Measurements from ENCODE around the gene KLHDC10. TPM values are rescaled to one million over a fixed set of nuclear protein-coding genes. Genes with fewer than 3 reads are reported as not detected.
"Not testable (repeated sequence)": the region's sequence is repeated elsewhere in the genome, so short reads cannot be mapped to it uniquely, and the experiment has no call there.

KLHDC10 gene
- total and polyA plus RNA-seq, 2 experiments from 2014 or later = 7.2 to 29.0 TPM

DNA sequence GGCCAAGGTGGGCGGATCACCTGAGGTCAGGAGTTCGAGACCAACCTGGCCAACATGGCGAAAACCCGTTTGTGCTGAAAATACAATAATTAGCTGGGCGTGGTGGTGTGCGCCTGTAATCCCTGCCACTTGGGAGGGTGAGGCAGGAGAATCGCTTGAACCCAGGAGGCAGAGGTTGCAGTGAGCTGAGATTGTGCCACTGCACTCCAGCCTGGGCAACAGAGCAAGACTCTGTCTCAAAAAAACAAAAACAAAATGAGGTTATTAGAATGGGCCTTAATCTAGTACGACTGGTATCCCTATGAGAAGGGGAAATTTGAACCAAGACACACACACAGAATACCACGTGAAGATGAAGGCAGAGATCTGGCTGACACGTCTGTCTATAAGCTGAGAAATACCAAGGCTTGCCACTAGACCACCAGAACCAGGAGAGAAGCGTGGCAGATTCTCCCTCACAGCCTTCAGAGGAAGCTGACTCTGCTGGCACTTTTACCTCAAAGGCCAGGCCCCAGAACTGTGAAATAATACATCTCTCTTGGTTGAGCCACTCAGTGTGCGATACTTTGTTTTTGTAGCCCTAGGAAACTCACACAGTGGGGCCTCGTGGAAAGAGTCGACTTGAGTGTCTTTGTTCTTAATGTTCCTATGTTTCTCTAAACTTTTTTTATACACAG lies 75.2 kb downstream of the KLHDC10 start:
- Histone ChIP-seq H4K20me1 (ENCODE audit: insufficient read depth, poor library complexity, severe bottlenecking) (no peaks in the 10 kb centered on the region), H3K27ac (peak overlapping the region; percentile 81), H3K36me3 (replicated peaks; ENCODE audit: insufficient read depth, low read depth) (no peaks in the 10 kb centered on the region), H3K4me1 (ENCODE audit: insufficient read depth) (peaks cover 33% of the 10 kb centered on the region), H3K9me2 (replicated peaks; ENCODE audit: insufficient read depth) (no peaks in the 10 kb centered on the region), H3K9me3 (ENCODE audit: low read depth) (no peaks in the 10 kb centered on the region), H3K27me3 (no peaks in the 10 kb centered on the region), H2AFZ (no peak overlapping the region), H3K4me3 (no peak overlapping the region), H3K4me2 (peak overlapping the region; percentile 38), H3K79me2 (no peaks in the 10 kb centered on the region)
- WGBS (ENCODE audit: low lambda C conversion rate, missing lambda C conversion rate) = 94% methylated on average over 14 of the region's 14 CpGs
- TF ChIP-seq EZH2phosphoT487 (IDR thresholded peaks at IDR 0.05; ENCODE audit: low read depth, severe bottlenecking, unreplicated experiment) (no peak), CTCF (IDR thresholded peaks at IDR 0.05; ENCODE audit: poor library complexity) (no peak), EZH2 (IDR thresholded peaks at IDR 0.05; ENCODE audit: borderline replicate concordance) (no peak)
- no peak for DNase-seq (ENCODE audit: low spot score)

- H3K4me3 ChIP-seq; H3K36me3 ChIP-seq (replicated peaks; ENCODE audit: insufficient read depth, low read depth); H3K27ac ChIP-seq; H3K9me2 ChIP-seq (replicated peaks; ENCODE audit: insufficient read depth); H3K27me3 ChIP-seq; H3K9me3 ChIP-seq (ENCODE audit: low read depth); H2AFZ ChIP-seq; H4K20me1 ChIP-seq (ENCODE audit: insufficient read depth, poor library complexity, severe bottlenecking); H3K4me2 ChIP-seq; H3K79me2 ChIP-seq; DNase-seq (ENCODE audit: low spot score): not testable (repeated sequence)
- 90% methylated on average over 5 of the region's 5 CpGs for WGBS (ENCODE audit: low lambda C conversion rate, missing lambda C conversion rate)
- peaks cover 28% of the 10 kb centered on the region for H3K4me1 ChIP-seq (ENCODE audit: insufficient read depth)
Measured at GRCh38 chr7:130146142-130146541, 75.8 kb downstream of the KLHDC10 start.

- Histone ChIP-seq H3K79me2 (no peaks in the 10 kb centered on the region), H4K20me1 (ENCODE audit: insufficient read depth, poor library complexity, severe bottlenecking) (no peaks in the 10 kb centered on the region), H3K27me3 (no peaks in the 10 kb centered on the region), H3K4me3 (no peak overlapping the region), H2AFZ (no peak overlapping the region), H3K9me3 (ENCODE audit: low read depth) (no peaks in the 10 kb centered on the region), H3K27ac (no peak overlapping the region), H3K4me2 (no peak overlapping the region), H3K4me1 (ENCODE audit: insufficient read depth) (peaks cover 23% of the 10 kb centered on the region), H3K36me3 (replicated peaks; ENCODE audit: insufficient read depth, low read depth) (no peaks in the 10 kb centered on the region), H3K9me2 (replicated peaks; ENCODE audit: insufficient read depth) (no peaks in the 10 kb centered on the region)
- WGBS (ENCODE audit: low lambda C conversion rate, missing lambda C conversion rate) = 89% methylated on average over 9 of the region's 9 CpGs
- TF ChIP-seq EZH2phosphoT487 (IDR thresholded peaks at IDR 0.05; ENCODE audit: low read depth, severe bottlenecking, unreplicated experiment) = no peak
- TF ChIP-seq EZH2 (IDR thresholded peaks at IDR 0.05; ENCODE audit: borderline replicate concordance) = no peak
- no peak for TF ChIP-seq CTCF (IDR thresholded peaks at IDR 0.05; ENCODE audit: poor library complexity)
- DNase-seq (ENCODE audit: low spot score) = no peak
Measured at GRCh38 chr7:130146693-130147405, 76.5 kb downstream of the KLHDC10 start.

DNA sequence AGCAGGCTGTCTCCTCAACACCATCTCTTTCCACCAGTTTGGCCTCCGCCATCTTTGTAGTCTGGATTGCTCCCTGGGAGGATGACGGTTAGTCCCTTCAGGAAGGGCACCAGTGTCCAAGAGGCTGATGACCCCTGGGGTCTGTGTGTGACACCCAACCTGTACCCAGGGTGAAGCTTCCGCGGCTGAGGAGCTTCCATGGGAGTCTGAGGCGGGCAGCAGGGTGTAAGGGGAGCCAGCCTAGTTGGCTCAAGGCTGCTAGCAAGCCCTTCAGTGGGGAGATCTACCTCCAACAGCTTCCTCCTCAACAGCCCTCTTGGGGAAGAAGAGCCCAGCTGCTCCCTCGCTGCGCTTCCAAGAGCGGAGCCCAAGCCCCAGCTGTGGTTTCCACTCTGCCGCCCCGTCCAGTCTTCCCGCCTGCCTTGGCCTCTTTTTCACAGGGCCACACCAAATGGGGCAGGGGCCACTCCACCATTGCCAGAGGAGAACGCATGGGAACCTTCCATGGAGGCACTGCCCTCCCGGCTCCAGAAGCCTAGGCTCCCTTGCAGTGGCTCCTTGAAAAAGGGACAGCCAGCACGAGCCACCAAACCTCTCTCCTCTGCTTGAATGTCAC lies 77.5 kb downstream of the KLHDC10 start:
- no peaks in the 10 kb centered on the region for H3K9me3 ChIP-seq (ENCODE audit: low read depth)
- no peaks in the 10 kb centered on the region for H3K9me2 ChIP-seq (replicated peaks; ENCODE audit: insufficient read depth)
- no peaks in the 10 kb centered on the region for H3K36me3 ChIP-seq (replicated peaks; ENCODE audit: insufficient read depth, low read depth)
- peaks cover 18% of the 10 kb centered on the region for H3K4me1 ChIP-seq (ENCODE audit: insufficient read depth)
- WGBS (ENCODE audit: low lambda C conversion rate, missing lambda C conversion rate) = 97% methylated on average over 14 of the region's 14 CpGs
- H3K27me3 ChIP-seq = no peaks in the 10 kb centered on the region
- H3K4me2 ChIP-seq = no peak overlapping the region
- no peaks in the 10 kb centered on the region for H3K79me2 ChIP-seq
- no peaks in the 10 kb centered on the region for H4K20me1 ChIP-seq (ENCODE audit: insufficient read depth, poor library complexity, severe bottlenecking)
- no peak for DNase-seq (ENCODE audit: low spot score)
- H2AFZ ChIP-seq = no peak overlapping the region
- TF ChIP-seq EZH2 (IDR thresholded peaks at IDR 0.05; ENCODE audit: borderline replicate concordance) = no peak
- TF ChIP-seq CTCF (IDR thresholded peaks at IDR 0.05; ENCODE audit: poor library complexity) = no peak
- no peak for TF ChIP-seq EZH2phosphoT487 (IDR thresholded peaks at IDR 0.05; ENCODE audit: low read depth, severe bottlenecking, unreplicated experiment)
- no peak overlapping the region for H3K27ac ChIP-seq
- H3K4me3 ChIP-seq = no peak overlapping the region
